ENCODE results near the gene SLAMF9. TPM values are rescaled to one million over a fixed set of nuclear protein-coding genes. Genes with fewer than 3 reads are reported as not detected.

The SLAMF9 gene
- total and polyA plus RNA-seq, 4 donors, result 0.25 to 0.68 (median 0.64) TPM; not detected in 1

DNA sequence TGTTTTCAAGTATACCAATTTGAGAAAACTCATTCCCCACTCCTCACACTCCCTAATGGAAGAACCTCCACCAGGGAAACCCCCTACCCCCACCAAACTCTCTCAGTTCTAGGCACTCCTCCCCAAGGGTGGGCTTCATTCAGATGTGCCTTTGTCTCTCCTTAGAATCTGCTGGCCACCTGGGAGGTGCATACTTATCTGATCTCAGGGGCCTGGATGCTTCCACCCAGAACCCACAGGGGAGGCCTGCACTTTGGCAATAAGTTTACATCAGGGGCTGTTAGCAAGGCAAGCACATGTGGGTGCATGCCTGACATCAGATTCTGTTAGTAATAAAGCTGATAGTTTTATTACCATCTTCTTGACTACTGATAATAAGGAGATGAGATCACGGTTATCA lies 32.5 kb upstream of the SLAMF9 start:
- H3K36me3 ChIP-seq (ENCODE audit: control insufficient read depth in 4 of 4, insufficient read depth in 3 of 4, low read depth in 1 of 4, low read length in 3 of 4), result no peaks in the 10 kb centered on the region
- H3K27me3 ChIP-seq (ENCODE audit: control insufficient read depth in 4 of 4, insufficient read depth in 4 of 4, low read length in 3 of 4), result no peaks in the 10 kb centered on the region
- H3K9ac ChIP-seq (ENCODE audit: low read depth in 1 of 2, low read length in 2 of 2), result no peak overlapping the region
- no peak overlapping the region for H3K27ac ChIP-seq (ENCODE audit: low read depth in 1 of 2, low read length in 2 of 2)
- peaks cover 0 to 4% (median 2%) of the 10 kb centered on the region in 4 donors for H3K4me1 ChIP-seq (ENCODE audit: control insufficient read depth in 4 of 4, insufficient read depth in 4 of 4, low read length in 3 of 4)
- no peak for DNase-seq (ENCODE audit: low spot score)
- TF ChIP-seq RAD21 (IDR thresholded peaks at IDR 0.05) (no peak), NR2F2 (IDR thresholded peaks at IDR 0.05) (no peak), JUND (IDR thresholded peaks at IDR 0.05) (no peak), FOXA1 (IDR thresholded peaks at IDR 0.05) (no peak), HNF4A (conservative IDR thresholded peaks at IDR 0.05) (no peak), SP1 (IDR thresholded peaks at IDR 0.05) (no peak), RXRA (IDR thresholded peaks at IDR 0.05) (no peak), YY1 (IDR thresholded peaks at IDR 0.05) (no peak), FOXA2 (IDR thresholded peaks at IDR 0.05) (no peak), HNF4G (IDR thresholded peaks at IDR 0.05) (no peak), TAF1 (conservative IDR thresholded peaks at IDR 0.05) (no peak), EGR1 (IDR thresholded peaks at IDR 0.05; ENCODE audit: low read depth in 2 of 2) (no peak), GABPA (IDR thresholded peaks at IDR 0.05 in 1 of 2, conservative IDR thresholded peaks at IDR 0.05 in 1 of 2) (no peak)
- TF ChIP-seq, protein P1, sequence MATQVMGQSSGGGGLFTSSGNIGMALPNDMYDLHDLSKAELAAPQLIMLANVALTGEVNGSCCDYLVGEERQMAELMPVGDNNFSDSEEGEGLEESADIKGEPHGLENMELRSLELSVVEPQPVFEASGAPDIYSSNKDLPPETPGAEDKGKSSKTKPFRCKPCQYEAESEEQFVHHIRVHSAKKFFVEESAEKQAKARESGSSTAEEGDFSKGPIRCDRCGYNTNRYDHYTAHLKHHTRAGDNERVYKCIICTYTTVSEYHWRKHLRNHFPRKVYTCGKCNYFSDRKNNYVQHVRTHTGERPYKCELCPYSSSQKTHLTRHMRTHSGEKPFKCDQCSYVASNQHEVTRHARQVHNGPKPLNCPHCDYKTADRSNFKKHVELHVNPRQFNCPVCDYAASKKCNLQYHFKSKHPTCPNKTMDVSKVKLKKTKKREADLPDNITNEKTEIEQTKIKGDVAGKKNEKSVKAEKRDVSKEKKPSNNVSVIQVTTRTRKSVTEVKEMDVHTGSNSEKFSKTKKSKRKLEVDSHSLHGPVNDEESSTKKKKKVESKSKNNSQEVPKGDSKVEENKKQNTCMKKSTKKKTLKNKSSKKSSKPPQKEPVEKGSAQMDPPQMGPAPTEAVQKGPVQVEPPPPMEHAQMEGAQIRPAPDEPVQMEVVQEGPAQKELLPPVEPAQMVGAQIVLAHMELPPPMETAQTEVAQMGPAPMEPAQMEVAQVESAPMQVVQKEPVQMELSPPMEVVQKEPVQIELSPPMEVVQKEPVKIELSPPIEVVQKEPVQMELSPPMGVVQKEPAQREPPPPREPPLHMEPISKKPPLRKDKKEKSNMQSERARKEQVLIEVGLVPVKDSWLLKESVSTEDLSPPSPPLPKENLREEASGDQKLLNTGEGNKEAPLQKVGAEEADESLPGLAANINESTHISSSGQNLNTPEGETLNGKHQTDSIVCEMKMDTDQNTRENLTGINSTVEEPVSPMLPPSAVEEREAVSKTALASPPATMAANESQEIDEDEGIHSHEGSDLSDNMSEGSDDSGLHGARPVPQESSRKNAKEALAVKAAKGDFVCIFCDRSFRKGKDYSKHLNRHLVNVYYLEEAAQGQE (IDR thresholded peaks at IDR 0.05), result no peak
- TF ChIP-seq, protein P2, sequence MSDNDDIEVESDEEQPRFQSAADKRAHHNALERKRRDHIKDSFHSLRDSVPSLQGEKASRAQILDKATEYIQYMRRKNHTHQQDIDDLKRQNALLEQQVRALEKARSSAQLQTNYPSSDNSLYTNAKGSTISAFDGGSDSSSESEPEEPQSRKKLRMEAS (IDR thresholded peaks at IDR 0.05), result no peak
- TF ChIP-seq, protein P3, sequence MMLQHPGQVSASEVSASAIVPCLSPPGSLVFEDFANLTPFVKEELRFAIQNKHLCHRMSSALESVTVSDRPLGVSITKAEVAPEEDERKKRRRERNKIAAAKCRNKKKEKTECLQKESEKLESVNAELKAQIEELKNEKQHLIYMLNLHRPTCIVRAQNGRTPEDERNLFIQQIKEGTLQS (IDR thresholded peaks at IDR 0.05), result no peak
- TF ChIP-seq, protein P4, sequence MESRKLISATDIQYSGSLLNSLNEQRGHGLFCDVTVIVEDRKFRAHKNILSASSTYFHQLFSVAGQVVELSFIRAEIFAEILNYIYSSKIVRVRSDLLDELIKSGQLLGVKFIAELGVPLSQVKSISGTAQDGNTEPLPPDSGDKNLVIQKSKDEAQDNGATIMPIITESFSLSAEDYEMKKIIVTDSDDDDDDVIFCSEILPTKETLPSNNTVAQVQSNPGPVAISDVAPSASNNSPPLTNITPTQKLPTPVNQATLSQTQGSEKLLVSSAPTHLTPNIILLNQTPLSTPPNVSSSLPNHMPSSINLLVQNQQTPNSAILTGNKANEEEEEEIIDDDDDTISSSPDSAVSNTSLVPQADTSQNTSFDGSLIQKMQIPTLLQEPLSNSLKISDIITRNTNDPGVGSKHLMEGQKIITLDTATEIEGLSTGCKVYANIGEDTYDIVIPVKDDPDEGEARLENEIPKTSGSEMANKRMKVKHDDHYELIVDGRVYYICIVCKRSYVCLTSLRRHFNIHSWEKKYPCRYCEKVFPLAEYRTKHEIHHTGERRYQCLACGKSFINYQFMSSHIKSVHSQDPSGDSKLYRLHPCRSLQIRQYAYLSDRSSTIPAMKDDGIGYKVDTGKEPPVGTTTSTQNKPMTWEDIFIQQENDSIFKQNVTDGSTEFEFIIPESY (IDR thresholded peaks at IDR 0.05), result no peak
- TF ChIP-seq, protein P5, sequence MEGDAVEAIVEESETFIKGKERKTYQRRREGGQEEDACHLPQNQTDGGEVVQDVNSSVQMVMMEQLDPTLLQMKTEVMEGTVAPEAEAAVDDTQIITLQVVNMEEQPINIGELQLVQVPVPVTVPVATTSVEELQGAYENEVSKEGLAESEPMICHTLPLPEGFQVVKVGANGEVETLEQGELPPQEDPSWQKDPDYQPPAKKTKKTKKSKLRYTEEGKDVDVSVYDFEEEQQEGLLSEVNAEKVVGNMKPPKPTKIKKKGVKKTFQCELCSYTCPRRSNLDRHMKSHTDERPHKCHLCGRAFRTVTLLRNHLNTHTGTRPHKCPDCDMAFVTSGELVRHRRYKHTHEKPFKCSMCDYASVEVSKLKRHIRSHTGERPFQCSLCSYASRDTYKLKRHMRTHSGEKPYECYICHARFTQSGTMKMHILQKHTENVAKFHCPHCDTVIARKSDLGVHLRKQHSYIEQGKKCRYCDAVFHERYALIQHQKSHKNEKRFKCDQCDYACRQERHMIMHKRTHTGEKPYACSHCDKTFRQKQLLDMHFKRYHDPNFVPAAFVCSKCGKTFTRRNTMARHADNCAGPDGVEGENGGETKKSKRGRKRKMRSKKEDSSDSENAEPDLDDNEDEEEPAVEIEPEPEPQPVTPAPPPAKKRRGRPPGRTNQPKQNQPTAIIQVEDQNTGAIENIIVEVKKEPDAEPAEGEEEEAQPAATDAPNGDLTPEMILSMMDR (IDR thresholded peaks at IDR 0.05; ENCODE audit: low read depth, low read length, missing input control), result no peak
- H3K9me3 ChIP-seq (ENCODE audit: control insufficient read depth in 4 of 4, low read length in 3 of 4), result no peaks in the 10 kb centered on the region
- 89% methylated on average over 1 of the region's 1 CpG for WGBS
- no peak overlapping the region for H3K4me3 ChIP-seq (ENCODE audit: low read depth in 1 of 3, low read length in 3 of 3)

Data from liver (tissue), 9 donors.